Stomach smooth muscle (tissue), 2 donors: Measurements from ENCODE around the gene FHIT.

Source experiments
- H3K27ac ChIP-seq: one replicate; pipeline ENCODE4 v1.7.0; 2013; ENCODE audit warnings: mild to moderate bottlenecking, low read length, inconsistent platforms
- H3K27me3 ChIP-seq, 2 donors: one replicate each; pipeline ENCODE4 v1.7.0; 2013; ENCODE audit warnings: low read length in 2 of 2; ENCODE audit not compliant: insufficient read depth in 2 of 2, control insufficient read depth in 1 of 2
- H3K36me3 ChIP-seq, 2 donors: one replicate each; pipeline ENCODE4 v1.7.0; 2013; ENCODE audit warnings: low read length in 2 of 2; ENCODE audit not compliant: control insufficient read depth in 2 of 2, insufficient read depth in 2 of 2
- H3K4me1 ChIP-seq: one replicate; pipeline ENCODE4 v1.7.0; 2013; ENCODE audit warnings: low read length; ENCODE audit not compliant: control insufficient read depth, insufficient read depth
- H3K4me3 ChIP-seq, 2 donors: one replicate each; pipeline ENCODE4 v1.7.0; 2013; ENCODE audit warnings: low read length in 2 of 2
- H3K9ac ChIP-seq, 2 donors: one replicate each; pipeline ENCODE4 v1.7.0; 2013; ENCODE audit warnings: low read length in 2 of 2, mild to moderate bottlenecking in 1 of 2
- H3K9me3 ChIP-seq, 2 donors: one replicate each; pipeline ENCODE4 v1.7.0; 2013; ENCODE audit warnings: low read length in 2 of 2; ENCODE audit not compliant: control insufficient read depth in 2 of 2
- donor health status: healthy.
- donor health status: Pancreatic carcinoma.

The FHIT gene

GRCh38 chr3:60775985-60776384, 475.3 kb downstream of the FHIT start:
- Histone ChIP-seq H3K9me3 (peaks cover 2 to 12% of the 10 kb centered on the region in 2 donors), H3K4me3 (no peak overlapping the region), H3K27ac (no peak overlapping the region), H3K36me3 (no peaks in the 10 kb centered on the region), H3K4me1 (no peaks in the 10 kb centered on the region), H3K9ac (no peak overlapping the region), H3K27me3 (no peaks in the 10 kb centered on the region)

- Histone ChIP-seq H3K4me1 (no peaks in the 10 kb centered on the region), H3K27me3 (no peaks in the 10 kb centered on the region), H3K9ac (no peak overlapping the region), H3K9me3 (peaks cover 0 to 6% of the 10 kb centered on the region in 2 donors), H3K4me3 (no peak overlapping the region), H3K36me3 (no peaks in the 10 kb centered on the region), H3K27ac (no peak overlapping the region)
Observed at GRCh38 chr3:60774617-60775016, 476.6 kb downstream of the FHIT start.

GRCh38 chr3:60772584-60772983, 478.7 kb downstream of the FHIT start:
- H3K4me1 ChIP-seq = no peaks in the 10 kb centered on the region
- no peak overlapping the region for H3K27ac ChIP-seq
- no peak overlapping the region for H3K9ac ChIP-seq
- H3K27me3 ChIP-seq = no peaks in the 10 kb centered on the region
- H3K36me3 ChIP-seq = no peaks in the 10 kb centered on the region
- peaks cover 0 to 6% of the 10 kb centered on the region in 2 donors for H3K9me3 ChIP-seq
- no peak overlapping the region for H3K4me3 ChIP-seq

- Histone ChIP-seq H3K9ac (no peak overlapping the region), H3K36me3 (no peaks in the 10 kb centered on the region), H3K4me1 (no peaks in the 10 kb centered on the region), H3K27me3 (no peaks in the 10 kb centered on the region), H3K4me3 (no peak overlapping the region), H3K9me3 (peaks cover 0 to 6% of the 10 kb centered on the region in 2 donors), H3K27ac (no peak overlapping the region)
Observed at GRCh38 chr3:60771766-60772165, 479.5 kb downstream of the FHIT start.

- Histone ChIP-seq H3K27ac (no peak overlapping the region), H3K9ac (no peak overlapping the region), H3K4me1 (no peaks in the 10 kb centered on the region), H3K36me3 (no peaks in the 10 kb centered on the region), H3K9me3 (peaks cover 0 to 2% of the 10 kb centered on the region in 2 donors), H3K27me3 (no peaks in the 10 kb centered on the region), H3K4me3 (no peak overlapping the region)
Observed at GRCh38 chr3:60770532-60770931, 480.7 kb downstream of the FHIT start.

- H3K4me1 ChIP-seq = no peaks in the 10 kb centered on the region
- H3K9me3 ChIP-seq = no peaks in the 10 kb centered on the region
- H3K27me3 ChIP-seq = no peaks in the 10 kb centered on the region
- no peak overlapping the region for H3K9ac ChIP-seq
- no peak overlapping the region for H3K4me3 ChIP-seq
- H3K27ac ChIP-seq = no peak overlapping the region
- no peaks in the 10 kb centered on the region for H3K36me3 ChIP-seq
Observed at GRCh38 chr3:60767536-60767935, 483.7 kb downstream of the FHIT start.

GRCh38 chr3:60765776-60766175, 485.5 kb downstream of the FHIT start:
- H3K36me3 ChIP-seq = no peaks in the 10 kb centered on the region

GRCh38 chr3:60764870-60765269, 486.4 kb downstream of the FHIT start:
- Histone ChIP-seq H3K36me3 (no peaks in the 10 kb centered on the region), H3K27me3 (no peaks in the 10 kb centered on the region), H3K27ac (no peak overlapping the region), H3K9me3 (no peaks in the 10 kb centered on the region), H3K4me1 (no peaks in the 10 kb centered on the region), H3K4me3 (no peak overlapping the region), H3K9ac (no peak overlapping the region)

More at GRCh38 chr3:60765776-60766175, 485.5 kb downstream of the FHIT start:
- H3K9me3 ChIP-seq = no peaks in the 10 kb centered on the region
- H3K27me3 ChIP-seq = no peaks in the 10 kb centered on the region
- no peak overlapping the region for H3K9ac ChIP-seq
- H3K27ac ChIP-seq = no peak overlapping the region
- no peaks in the 10 kb centered on the region for H3K4me1 ChIP-seq
- H3K4me3 ChIP-seq = no peak overlapping the region

- Histone ChIP-seq H3K36me3 (no peaks in the 10 kb centered on the region), H3K9me3 (no peaks in the 10 kb centered on the region), H3K27me3 (no peaks in the 10 kb centered on the region), H3K9ac (no peak overlapping the region), H3K27ac (no peak overlapping the region), H3K4me1 (no peaks in the 10 kb centered on the region), H3K4me3 (no peak overlapping the region)
Observed at GRCh38 chr3:60760145-60760544, 491.1 kb downstream of the FHIT start.

- no peaks in the 10 kb centered on the region for H3K27me3 ChIP-seq
- H3K4me1 ChIP-seq = no peaks in the 10 kb centered on the region
- no peak overlapping the region for H3K27ac ChIP-seq
- H3K9me3 ChIP-seq = no peaks in the 10 kb centered on the region
- no peak overlapping the region for H3K9ac ChIP-seq
- H3K36me3 ChIP-seq = no peaks in the 10 kb centered on the region
- no peak overlapping the region for H3K4me3 ChIP-seq
Observed at GRCh38 chr3:60759439-60759838, 491.8 kb downstream of the FHIT start.

GRCh38 chr3:60758831-60759230, 492.4 kb downstream of the FHIT start:
- Histone ChIP-seq H3K9me3 (no peaks in the 10 kb centered on the region), H3K36me3 (no peaks in the 10 kb centered on the region), H3K4me3 (no peak overlapping the region), H3K4me1 (no peaks in the 10 kb centered on the region), H3K27me3 (no peaks in the 10 kb centered on the region), H3K27ac (no peak overlapping the region), H3K9ac (no peak overlapping the region)
